ENCODE measurements around the gene RPP30. TPM values are rescaled to one million over a fixed set of nuclear protein-coding genes. Genes with fewer than 3 reads are reported as not detected.

The RPP30 gene
- total and polyA plus RNA-seq, 9 of the 15 experiments (the other 6 are each of a cell fraction or from before 2014, with no cell fraction given), result 37.3 to 170 (median 69.1) TPM

GRCh38 chr10:90857635-90858460 is 13.9 kb upstream of the RPP30 start, which contains the start of gene HTR7 (continued):
- TF ChIP-seq, protein P1, sequence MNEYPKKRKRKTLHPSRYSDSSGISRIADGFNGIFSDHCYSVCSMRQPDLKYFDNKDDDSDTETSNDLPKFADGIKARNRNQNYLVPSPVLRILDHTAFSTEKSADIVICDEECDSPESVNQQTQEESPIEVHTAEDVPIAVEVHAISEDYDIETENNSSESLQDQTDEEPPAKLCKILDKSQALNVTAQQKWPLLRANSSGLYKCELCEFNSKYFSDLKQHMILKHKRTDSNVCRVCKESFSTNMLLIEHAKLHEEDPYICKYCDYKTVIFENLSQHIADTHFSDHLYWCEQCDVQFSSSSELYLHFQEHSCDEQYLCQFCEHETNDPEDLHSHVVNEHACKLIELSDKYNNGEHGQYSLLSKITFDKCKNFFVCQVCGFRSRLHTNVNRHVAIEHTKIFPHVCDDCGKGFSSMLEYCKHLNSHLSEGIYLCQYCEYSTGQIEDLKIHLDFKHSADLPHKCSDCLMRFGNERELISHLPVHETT (CRISPR knock-in tag; conservative IDR thresholded peaks at IDR 0.05 in 1 of 2, IDR thresholded peaks at IDR 0.05 in 1 of 2), result 0 out of 4 replicates have a peak, but pooled peaks of 1 of the 2 experiments have one; percentile 32
- 0 out of 2 replicates have a peak, but pooled peaks have one; percentile 25 for TF ChIP-seq SIN3B (IDR thresholded peaks at IDR 0.05; ENCODE audit: low read depth)

DNA sequence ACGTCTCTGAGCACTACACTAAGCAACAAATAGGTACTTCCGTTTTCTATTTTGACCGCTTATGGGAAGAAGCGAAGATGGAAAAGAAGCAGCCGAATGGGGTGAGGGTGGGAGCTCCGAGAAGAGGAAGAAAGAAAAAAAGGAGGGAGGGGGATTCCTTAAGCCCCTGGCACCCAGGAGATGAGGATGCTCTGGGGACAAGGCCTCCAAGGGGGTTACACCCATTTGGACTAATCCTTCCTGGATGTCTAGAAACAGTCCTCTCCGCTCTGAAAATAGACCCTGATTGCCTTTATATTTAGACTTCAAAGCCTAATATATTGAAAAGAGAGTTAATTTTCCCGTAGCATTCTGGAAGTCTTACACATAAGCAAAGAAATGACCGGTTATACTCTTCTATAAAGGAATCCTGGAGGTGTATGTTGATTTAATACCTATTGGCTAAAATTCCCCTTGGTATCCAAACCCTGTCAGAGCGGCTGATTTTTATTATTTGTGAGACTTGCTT is 13.3 kb upstream of the RPP30 start:
- Histone ChIP-seq H2AFZ (ENCODE audit: low read depth, low read length) (peak overlapping the region; percentile 72), H3K4me1 (replicated peaks in 1 of 2; ENCODE audit: control insufficient read depth in 2 of 2, insufficient read depth in 2 of 2, low read length in 2 of 2) (peaks cover 0 to 15% of the 10 kb centered on the region in 2 experiments; a peak in 3 of 5 replicates), H3K36me3 (ENCODE audit: control insufficient read depth, insufficient read depth, low read length) (no peaks in the 10 kb centered on the region), H3K9me1 (ENCODE audit: control insufficient read depth, insufficient read depth, low read length) (no peaks in the 10 kb centered on the region), H3K9me3 (replicated peaks; ENCODE audit: control insufficient read depth, insufficient read depth, low read depth, low read length) (no peaks in the 10 kb centered on the region), H3K4me3 (peak overlapping the region; percentile 54), H3K9ac (ENCODE audit: insufficient read depth in 1 of 2, low read depth in 2 of 2, low read length in 2 of 2) (no peak overlapping the region), H3K27ac (ENCODE audit: extremely low read depth, low read depth, low read length) (no peak overlapping the region), H3K27me3 (ENCODE audit: control insufficient read depth in 2 of 2, insufficient read depth in 2 of 2, low read length in 2 of 2) (peaks cover 8 to 13% of the 10 kb centered on the region in 2 experiments; a peak in 4 of 5 replicates), H4K20me1 (replicated peaks; ENCODE audit: control insufficient read depth, insufficient read depth, low read length) (no peaks in the 10 kb centered on the region), H3K79me2 (ENCODE audit: control insufficient read depth, insufficient read depth, low read length) (no peaks in the 10 kb centered on the region), H3K4me2 (ENCODE audit: insufficient read depth, low read length) (no peak overlapping the region)
- intact Hi-C loops (cut with micrococcal nuclease) (no loop called here), in situ Hi-C loops (cut with MboI) (loop anchor here (10.0 to 25.0 kb wide), 2 partner anchors 104 to 1421 kb away; no protein-coding TSS in a partner anchor)
- DNase-seq (ENCODE audit: extremely low read depth in 1 of 4, low spot score in 3 of 4) (no peak), FAIRE-seq (no peak), ATAC-seq (no peak)
- ChIA-PET POLR2A (no interaction called here), CTCF (ENCODE audit: low intra/inter-chr PET ratio) (no interaction called here)
- no TSS peak for BruUV-seq (replicated peaks)
- TF ChIP-seq KDM4B (IDR thresholded peaks at IDR 0.05; ENCODE audit: borderline replicate concordance in 2 of 2, low read depth in 1 of 2) (no peak), SRF (CRISPR knock-in tag; IDR thresholded peaks at IDR 0.05) (peak in 1 of 2 experiments; percentile 75; a peak in 1 of 4 replicates), NEUROD1 (IDR thresholded peaks at IDR 0.05; ENCODE audit: borderline replicate concordance, low read depth, low read length, partially characterized antibody) (no peak), ZNF644 (tag; IDR thresholded peaks at IDR 0.05; ENCODE audit: low read depth) (no peak), BMI1 (IDR thresholded peaks at IDR 0.05; ENCODE audit: low read length) (no peak), CBX2 (IDR thresholded peaks at IDR 0.05; ENCODE audit: insufficient read depth, low read length, poor library complexity, severe bottlenecking) (peak; percentile 76), CBX8 (IDR thresholded peaks at IDR 0.05; ENCODE audit: borderline replicate concordance, extremely low read depth, low read depth, low read length, poor library complexity, severe bottlenecking) (peak; percentile 52), ETS1 (conservative IDR thresholded peaks at IDR 0.05; ENCODE audit: control insufficient read depth, low read depth, low read length) (no peak)
- TF ChIP-seq, protein P2, sequence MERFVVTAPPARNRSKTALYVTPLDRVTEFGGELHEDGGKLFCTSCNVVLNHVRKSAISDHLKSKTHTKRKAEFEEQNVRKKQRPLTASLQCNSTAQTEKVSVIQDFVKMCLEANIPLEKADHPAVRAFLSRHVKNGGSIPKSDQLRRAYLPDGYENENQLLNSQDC (CRISPR knock-in tag; IDR thresholded peaks at IDR 0.05), result no peak
- WGBS (ENCODE audit: insufficient coverage, low coverage, missing lambda C conversion rate), result 22% methylated on average over 10 of the region's 10 CpGs

All from K562 (cell line).